ENCODE measurements around the gene MBLAC1.

The MBLAC1 gene

GRCh38 chr7:100175296-100175935 lies 48.6 kb downstream of the MBLAC1 start:
- Mint-ChIP-seq H3K4me1 (ENCODE audit: low read depth) (peaks cover 23% of the 10 kb centered on the region), H3K36me3 (ENCODE audit: low read depth) (peaks cover 4% of the 10 kb centered on the region), H3K27ac (peak overlapping the region; percentile 23), H3K27me3 (ENCODE audit: low read depth) (peaks cover 18% of the 10 kb centered on the region), H3K4me3 (peak overlapping the region; percentile 47), H3K9me3 (no peaks in the 10 kb centered on the region)

GRCh38 chr7:100176096-100177044 lies 49.6 kb downstream of the MBLAC1 start:
- Mint-ChIP-seq H3K4me1 (ENCODE audit: low read depth) (peaks cover 27% of the 10 kb centered on the region), H3K27me3 (ENCODE audit: low read depth) (peaks cover 12% of the 10 kb centered on the region), H3K4me3 (peak overlapping the region; percentile 77), H3K36me3 (ENCODE audit: low read depth) (peaks cover 7% of the 10 kb centered on the region), H3K27ac (no peak overlapping the region), H3K9me3 (no peaks in the 10 kb centered on the region)

- H3K27ac Mint-ChIP-seq: peak within 1 kb of the TSS; percentile 79
- peaks cover 7% of the 10 kb centered on the region for H3K36me3 Mint-ChIP-seq (ENCODE audit: low read depth)
- peak within 1 kb of the TSS; percentile 77 for H3K4me3 Mint-ChIP-seq
- H3K9me3 Mint-ChIP-seq: no peaks in the 10 kb centered on the region
- H3K27me3 Mint-ChIP-seq (ENCODE audit: low read depth): peaks cover 8% of the 10 kb centered on the region
- peaks cover 34% of the 10 kb centered on the region for H3K4me1 Mint-ChIP-seq (ENCODE audit: low read depth)
Observed at GRCh38 chr7:100177045-100178001, 50.6 kb downstream of the MBLAC1 start, which contains the start of the genes GPC2 and STAG3. Gene GPC2 (minus strand): TSS chr7:100177381. CDS start chr7:100177199, 182 bp downstream. Gene STAG3 (plus strand): TSS chr7:100177918. CDS start chr7:100180557, 2,639 bp downstream.
